H9 (cell line): Measurements from ENCODE around the gene COX4I2. TPM values are rescaled to one million over a fixed set of nuclear protein-coding genes. Genes with fewer than 3 reads are reported as not detected.

Experiments
- DNase-seq: peaks from one replicate; pipeline ENCODE4 v3.0.0-alpha.2; 2017
- H2AFZ ChIP-seq: one replicate; pipeline ENCODE4 v1.6.1; 2013; ENCODE audit warnings: mild to moderate bottlenecking, low read length, control low read depth, moderate library complexity
- H2AK5ac ChIP-seq: 2 replicates; pipeline ENCODE4 v1.6.1; 2013; ENCODE audit warnings: low read length, control low read depth, mixed read lengths; ENCODE audit not compliant: insufficient read length
- H2BK120ac ChIP-seq: one replicate; pipeline ENCODE4 v1.6.1; 2013; ENCODE audit warnings: low read depth, mild to moderate bottlenecking, low read length, control low read depth, inconsistent platforms; ENCODE audit not compliant: poor library complexity, severe bottlenecking
- H2BK12ac ChIP-seq: 2 replicates; pipeline ENCODE4 v1.6.1; 2013; ENCODE audit warnings: low read length, control low read depth, mixed read lengths, low read depth; ENCODE audit not compliant: insufficient read length
- H2BK15ac ChIP-seq: 2 replicates; pipeline ENCODE4 v1.6.1; 2013; ENCODE audit warnings: low read depth, low read length, control low read depth
- H2BK20ac ChIP-seq: one replicate; pipeline ENCODE4 v1.6.1; 2013; ENCODE audit warnings: low read depth, mild to moderate bottlenecking, low read length, control low read depth, inconsistent platforms; ENCODE audit not compliant: poor library complexity, severe bottlenecking
- H2BK5ac ChIP-seq: 2 replicates; pipeline ENCODE4 v1.6.1; 2013; ENCODE audit warnings: low read length, control low read depth, mixed read lengths; ENCODE audit not compliant: insufficient read length
- H3K14ac ChIP-seq: 2 replicates; pipeline ENCODE4 v1.6.1; 2013; ENCODE audit warnings: low read length, control low read depth; ENCODE audit not compliant: insufficient read depth
- H3K18ac ChIP-seq: 2 replicates; pipeline ENCODE4 v1.6.1; 2013; ENCODE audit warnings: low read depth, mild to moderate bottlenecking, mixed read lengths, low read length, control low read depth; ENCODE audit not compliant: insufficient read length
- H3K23ac ChIP-seq: 2 replicates; pipeline ENCODE4 v1.6.1; 2013; ENCODE audit warnings: low read length, control low read depth, mixed read lengths, low read depth; ENCODE audit not compliant: insufficient read length
- H3K23me2 ChIP-seq: 2 replicates; pipeline ENCODE4 v1.6.1; 2013; ENCODE audit warnings: low read depth, mild to moderate bottlenecking, mixed read lengths, low read length, control low read depth; ENCODE audit not compliant: insufficient read length, poor library complexity, severe bottlenecking
- H3K27ac ChIP-seq: 2 replicates; pipeline ENCODE4 v1.5.1; 2013; ENCODE audit warnings: low read length, control low read depth, mixed read lengths, low read depth; ENCODE audit not compliant: insufficient read length
- H3K27me3 ChIP-seq: 2 replicates; pipeline ENCODE4 v1.6.1; 2013; ENCODE audit warnings: low read length, control low read depth, inconsistent platforms; ENCODE audit not compliant: insufficient read depth
- H3K4ac ChIP-seq: 2 replicates; pipeline ENCODE4 v1.6.1; 2013; ENCODE audit warnings: low read depth, mild to moderate bottlenecking, control low read depth, inconsistent platforms, low read length, moderate library complexity
- H3K4me1 ChIP-seq: 2 replicates; pipeline ENCODE4 v1.6.1; 2013; ENCODE audit warnings: low read length, control low read depth, inconsistent platforms; ENCODE audit not compliant: insufficient read depth
- H3K4me2 ChIP-seq: 2 replicates; pipeline ENCODE4 v1.6.1; 2013; ENCODE audit warnings: low read length, control low read depth, mixed read lengths; ENCODE audit not compliant: insufficient read length, insufficient read depth
- H3K56ac ChIP-seq: 2 replicates; pipeline ENCODE4 v1.6.1; 2013; ENCODE audit warnings: low read depth, mild to moderate bottlenecking, mixed read lengths, low read length, control low read depth; ENCODE audit not compliant: insufficient read length
- H3K79me1 ChIP-seq: 2 replicates; pipeline ENCODE4 v1.6.1; 2013; ENCODE audit warnings: low read depth, mild to moderate bottlenecking, moderate library complexity, low read length, control low read depth, inconsistent platforms; ENCODE audit not compliant: insufficient read depth, poor library complexity, severe bottlenecking
- H3K79me2 ChIP-seq: 2 replicates; pipeline ENCODE4 v1.6.1; 2013; ENCODE audit warnings: low read length, control low read depth, inconsistent platforms; ENCODE audit not compliant: insufficient read depth
- H3K9ac ChIP-seq: 2 replicates; pipeline ENCODE4 v1.6.1; 2013; ENCODE audit warnings: low read length, control low read depth, mixed read lengths; ENCODE audit not compliant: insufficient read length; ENCODE audit errors: extremely low read depth
- H3K9me3 ChIP-seq: one replicate; pipeline ENCODE4 v1.6.1; 2013; ENCODE audit warnings: low read depth, low read length, inconsistent platforms; ENCODE audit not compliant: control insufficient read depth
- H3T11ph ChIP-seq: one replicate; pipeline ENCODE4 v1.6.1; 2013; ENCODE audit warnings: mild to moderate bottlenecking, low read length, control low read depth, inconsistent platforms
- H4K20me1 ChIP-seq: one replicate; pipeline ENCODE4 v1.6.1; 2013; ENCODE audit not compliant: control insufficient read depth, insufficient read length, insufficient read depth
- H4K5ac ChIP-seq: 2 replicates; pipeline ENCODE4 v1.6.1; 2013; ENCODE audit warnings: low read depth, mild to moderate bottlenecking, mixed read lengths, low read length, control low read depth; ENCODE audit not compliant: insufficient read length
- H4K8ac ChIP-seq: replicated peaks from 2 replicates; pipeline ENCODE4 v1.6.1; 2013; ENCODE audit warnings: low read length, control low read depth, mixed read lengths, low read depth; ENCODE audit not compliant: insufficient read length
- H4K91ac ChIP-seq: 2 replicates; pipeline ENCODE4 v1.6.1; 2013; ENCODE audit warnings: low read depth, mild to moderate bottlenecking, moderate library complexity, mixed read lengths, low read length, control low read depth; ENCODE audit not compliant: insufficient read length
- H3K27ac Mint-ChIP-seq, 3 experiments: 2 replicates in 2 of 3; 3 replicates in 1 of 3; pipeline ENCODE4 v1.8.0; 2020 to 2021; ENCODE audit warnings: mixed read lengths in 3 of 3, mild to moderate bottlenecking in 1 of 3, moderate library complexity in 1 of 3
- H3K27me3 Mint-ChIP-seq: 2 replicates; pipeline ENCODE4 v1.8.0; 2021; ENCODE audit warnings: low read depth, mild to moderate bottlenecking, moderate library complexity, mixed read lengths
- H3K36me3 Mint-ChIP-seq, 3 experiments: 2 replicates in 2 of 3; 3 replicates in 1 of 3; pipeline ENCODE4 v1.8.0; 2020 to 2021; ENCODE audit warnings: low read depth in 3 of 3, mixed read lengths in 3 of 3; ENCODE audit not compliant: insufficient read depth in 1 of 3
- H3K4me1 Mint-ChIP-seq, 2 experiments: 2 replicates each; pipeline ENCODE4 v1.8.0; 2020; ENCODE audit warnings: mixed read lengths in 2 of 2
- H3K4me3 Mint-ChIP-seq, 2 experiments: 2 replicates in 1 of 2; 3 replicates in 1 of 2; pipeline ENCODE4 v1.8.0; 2020 to 2021; ENCODE audit warnings: mild to moderate bottlenecking in 2 of 2, mixed read lengths in 2 of 2, moderate library complexity in 1 of 2
- H3K9me3 Mint-ChIP-seq, 2 experiments: 2 replicates in 1 of 2; 3 replicates in 1 of 2; pipeline ENCODE4 v1.8.0; 2020; ENCODE audit warnings: mild to moderate bottlenecking in 2 of 2, mixed read lengths in 2 of 2, moderate library complexity in 1 of 2
- WGBS: extraction: QIAGEN DNeasy Blood & Tissue Kit; methylation state at CpG from one replicate; pipeline ENCODE4 v1.1.7; 2013; ENCODE audit warnings: missing lambda C conversion rate, low lambda C conversion rate, mixed read lengths; ENCODE audit not compliant: insufficient read length; ENCODE audit errors: extremely low coverage; 5-methylcytosine and 5-hydroxymethylcytosine counted together
- total RNA-seq: library from RNA; stranded (reverse); gene quantifications from 2 replicates; pipeline ENCODE4 v1.2.1, GENCODE V29; 2021
- TF ChIP-seq, protein P1 (sequence below): fragments of 200-600 bp; sonication (generic); conservative IDR thresholded peaks from 3 replicates; pipeline ENCODE4 v1.8.0; 2021; ENCODE audit warnings: antibody characterized with exemption, mild to moderate bottlenecking

Gene COX4I2
- total RNA-seq, 1 experiment from 2014 or later: not detected

DNA sequence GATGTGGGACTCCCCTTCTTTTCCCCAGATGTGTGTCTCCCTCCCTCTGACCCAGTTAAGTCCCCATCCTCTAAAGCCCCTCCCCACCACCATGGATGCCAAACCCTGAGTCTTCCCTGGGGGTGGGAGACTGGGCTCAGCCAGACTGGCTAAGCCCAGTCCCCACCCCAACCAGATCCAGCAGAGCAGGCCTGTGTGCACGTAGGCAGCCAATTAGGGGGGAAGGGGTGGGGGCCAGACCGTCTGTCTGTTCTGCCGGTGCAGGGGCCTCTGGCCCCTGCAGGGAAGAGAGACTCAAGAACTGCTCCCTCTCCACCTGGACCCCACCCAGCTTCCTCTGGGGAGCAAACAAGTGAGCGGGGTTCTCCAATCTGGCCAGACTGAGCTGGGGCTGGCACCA lies 605 bp downstream of the COX4I2 start:
- DNase-seq: no peak

More for the DNA sequence above, 605 bp downstream of the COX4I2 start:
- H3K18ac ChIP-seq: no peak overlapping the region
- H2BK20ac ChIP-seq: no peak overlapping the region
- H3K27me3 ChIP-seq: no peaks in the 10 kb centered on the region
- no peaks in the 10 kb centered on the region for H3K79me2 ChIP-seq
- no peak overlapping the region for H3K4me2 ChIP-seq
- TF ChIP-seq, protein P1, sequence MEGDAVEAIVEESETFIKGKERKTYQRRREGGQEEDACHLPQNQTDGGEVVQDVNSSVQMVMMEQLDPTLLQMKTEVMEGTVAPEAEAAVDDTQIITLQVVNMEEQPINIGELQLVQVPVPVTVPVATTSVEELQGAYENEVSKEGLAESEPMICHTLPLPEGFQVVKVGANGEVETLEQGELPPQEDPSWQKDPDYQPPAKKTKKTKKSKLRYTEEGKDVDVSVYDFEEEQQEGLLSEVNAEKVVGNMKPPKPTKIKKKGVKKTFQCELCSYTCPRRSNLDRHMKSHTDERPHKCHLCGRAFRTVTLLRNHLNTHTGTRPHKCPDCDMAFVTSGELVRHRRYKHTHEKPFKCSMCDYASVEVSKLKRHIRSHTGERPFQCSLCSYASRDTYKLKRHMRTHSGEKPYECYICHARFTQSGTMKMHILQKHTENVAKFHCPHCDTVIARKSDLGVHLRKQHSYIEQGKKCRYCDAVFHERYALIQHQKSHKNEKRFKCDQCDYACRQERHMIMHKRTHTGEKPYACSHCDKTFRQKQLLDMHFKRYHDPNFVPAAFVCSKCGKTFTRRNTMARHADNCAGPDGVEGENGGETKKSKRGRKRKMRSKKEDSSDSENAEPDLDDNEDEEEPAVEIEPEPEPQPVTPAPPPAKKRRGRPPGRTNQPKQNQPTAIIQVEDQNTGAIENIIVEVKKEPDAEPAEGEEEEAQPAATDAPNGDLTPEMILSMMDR: no peak
- H3K23me2 ChIP-seq: no peaks in the 10 kb centered on the region
- H3K4ac ChIP-seq: no peak overlapping the region
- no peak overlapping the region for H2BK15ac ChIP-seq
- no peak overlapping the region for H4K5ac ChIP-seq
- H3T11ph ChIP-seq: no peak overlapping the region
- Mint-ChIP-seq H3K36me3 (no peaks in the 10 kb centered on the region), H3K4me3 (no peak overlapping the region), H3K9me3 (no peaks in the 10 kb centered on the region), H3K27ac (no peak overlapping the region), H3K4me1 (peaks cover 3 to 9% of the 10 kb centered on the region in 2 experiments; a peak in 3 of 4 replicates), H3K27me3 (peaks cover 8% of the 10 kb centered on the region)
- no peaks in the 10 kb centered on the region for H3K9me3 ChIP-seq
- no peaks in the 10 kb centered on the region for H4K20me1 ChIP-seq
- no peak overlapping the region for H3K14ac ChIP-seq
- H2AK5ac ChIP-seq: no peak overlapping the region
- H2BK120ac ChIP-seq: no peak overlapping the region
- no peak overlapping the region for H2BK12ac ChIP-seq
- H3K27ac ChIP-seq: no peak overlapping the region
- no peaks in the 10 kb centered on the region for H3K4me1 ChIP-seq
- no peaks in the 10 kb centered on the region for H3K79me1 ChIP-seq
- no peak overlapping the region for H4K91ac ChIP-seq
- no peak overlapping the region for H2BK5ac ChIP-seq
- no peak overlapping the region for H3K9ac ChIP-seq
- no CpG with 5 or more reads among the region's 4 CpGs for WGBS
- no peak overlapping the region for H4K8ac ChIP-seq
- no peak overlapping the region for H3K23ac ChIP-seq
- no peak overlapping the region for H3K56ac ChIP-seq
- H2AFZ ChIP-seq: no peak overlapping the region
